ENCODE measurements around the gene MZF1. TPM values are rescaled to one million over a fixed set of nuclear protein-coding genes. Genes with fewer than 3 reads are reported as not detected.

MZF1 gene
- total RNA-seq, 2 donors from 2014 or later = 47.5 to 67.3 TPM

- no peak for TF ChIP-seq CTCF (IDR thresholded peaks at IDR 0.05)
- no peak for TF ChIP-seq POLR2AphosphoS5 (IDR thresholded peaks at IDR 0.05)
- no peak for TF ChIP-seq POLR2A (IDR thresholded peaks at IDR 0.05)
- WGBS = 1% methylated on average over 66 of the region's 107 CpGs
- peaks cover 15% of the 10 kb centered on the region for H3K4me1 ChIP-seq (replicated peaks)
- DNase-seq (ENCODE audit: low spot score) = no peak
- H3K27ac ChIP-seq = peak overlapping the region; percentile 32 to 38
- intact Hi-C loops (cut with DNase I) = no loop called here
- H3K9me3 ChIP-seq = no peaks in the 10 kb centered on the region
- H3K27me3 ChIP-seq (replicated peaks; ENCODE audit: insufficient read depth) = no peaks in the 10 kb centered on the region
- H3K36me3 ChIP-seq = no peaks in the 10 kb centered on the region
- H3K4me3 ChIP-seq = peak overlapping the region; percentile 30 to 32
Measured at GRCh38 chr19:58562122-58563033, 10.8 kb downstream of the MZF1 start.

GRCh38 chr19:58561373-58562121, 11.6 kb downstream of the MZF1 start:
- Histone ChIP-seq H3K36me3 (no peaks in the 10 kb centered on the region), H3K9me3 (no peaks in the 10 kb centered on the region), H3K27ac (peak overlapping the region; percentile 32 to 38), H3K4me3 (peak overlapping the region; percentile 30 to 32), H3K27me3 (replicated peaks; ENCODE audit: insufficient read depth) (no peaks in the 10 kb centered on the region), H3K4me1 (replicated peaks) (peaks cover 15% of the 10 kb centered on the region)
- 33% methylated on average over 16 of the region's 16 CpGs for WGBS
- no peak for DNase-seq (ENCODE audit: low spot score)
- intact Hi-C loops (cut with DNase I) = no loop called here
- TF ChIP-seq POLR2AphosphoS5 (IDR thresholded peaks at IDR 0.05) = no peak
- TF ChIP-seq CTCF (IDR thresholded peaks at IDR 0.05) = no peak
- TF ChIP-seq POLR2A (IDR thresholded peaks at IDR 0.05) = no peak

- no peak for DNase-seq (ENCODE audit: low spot score)
- H3K4me1 ChIP-seq (replicated peaks) = peaks cover 15% of the 10 kb centered on the region
- no peaks in the 10 kb centered on the region for H3K9me3 ChIP-seq
- no peaks in the 10 kb centered on the region for H3K36me3 ChIP-seq
- H3K27me3 ChIP-seq (replicated peaks; ENCODE audit: insufficient read depth) = no peaks in the 10 kb centered on the region
- TF ChIP-seq POLR2AphosphoS5 (IDR thresholded peaks at IDR 0.05) (no peak), POLR2A (IDR thresholded peaks at IDR 0.05) (no peak), CTCF (IDR thresholded peaks at IDR 0.05) (no peak)
- H3K27ac ChIP-seq = no peak overlapping the region
- intact Hi-C loops (cut with DNase I) = no loop called here
- H3K4me3 ChIP-seq = no peak overlapping the region
Measured at GRCh38 chr19:58560921-58561320, 12.2 kb downstream of the MZF1 start.

GRCh38 chr19:58560007-58560887, 12.9 kb downstream of the MZF1 start:
- Histone ChIP-seq H3K27ac (peak overlapping the region; percentile 100), H3K4me1 (replicated peaks) (peaks cover 20% of the 10 kb centered on the region), H3K4me3 (peak overlapping the region in 1 of 2 donors; percentile 81), H3K9me3 (no peaks in the 10 kb centered on the region), H3K27me3 (replicated peaks; ENCODE audit: insufficient read depth) (no peaks in the 10 kb centered on the region), H3K36me3 (no peaks in the 10 kb centered on the region)
- TF ChIP-seq POLR2A (IDR thresholded peaks at IDR 0.05) (no peak), POLR2AphosphoS5 (IDR thresholded peaks at IDR 0.05) (no peak), CTCF (IDR thresholded peaks at IDR 0.05) (no peak)
- WGBS = 73% methylated on average over 8 of the region's 8 CpGs
- intact Hi-C loops (cut with DNase I) = no loop called here
- DNase-seq (ENCODE audit: low spot score) = no peak

All from prostate gland (tissue), 2 donors.